GM23248 (cell line): ENCODE results near the gene ARFIP1.

Experiments
- EZH2 ChIP-seq: fragments of 200-600 bp; sonication (generic); IDR thresholded peaks from 2 replicates; pipeline ENCODE4 v1.6.1; 2018; ENCODE audit warnings: antibody characterized with exemption, mild to moderate bottlenecking; ENCODE audit not compliant: insufficient read depth, poor library complexity, severe bottlenecking
- EZH2phosphoT487 ChIP-seq: fragments of 200-600 bp; sonication (generic); IDR thresholded peaks from 2 replicates; pipeline ENCODE4 v1.6.1; 2018; ENCODE audit warnings: antibody characterized with exemption, moderate library complexity, mild to moderate bottlenecking, low read depth; ENCODE audit not compliant: insufficient read depth

DNA sequence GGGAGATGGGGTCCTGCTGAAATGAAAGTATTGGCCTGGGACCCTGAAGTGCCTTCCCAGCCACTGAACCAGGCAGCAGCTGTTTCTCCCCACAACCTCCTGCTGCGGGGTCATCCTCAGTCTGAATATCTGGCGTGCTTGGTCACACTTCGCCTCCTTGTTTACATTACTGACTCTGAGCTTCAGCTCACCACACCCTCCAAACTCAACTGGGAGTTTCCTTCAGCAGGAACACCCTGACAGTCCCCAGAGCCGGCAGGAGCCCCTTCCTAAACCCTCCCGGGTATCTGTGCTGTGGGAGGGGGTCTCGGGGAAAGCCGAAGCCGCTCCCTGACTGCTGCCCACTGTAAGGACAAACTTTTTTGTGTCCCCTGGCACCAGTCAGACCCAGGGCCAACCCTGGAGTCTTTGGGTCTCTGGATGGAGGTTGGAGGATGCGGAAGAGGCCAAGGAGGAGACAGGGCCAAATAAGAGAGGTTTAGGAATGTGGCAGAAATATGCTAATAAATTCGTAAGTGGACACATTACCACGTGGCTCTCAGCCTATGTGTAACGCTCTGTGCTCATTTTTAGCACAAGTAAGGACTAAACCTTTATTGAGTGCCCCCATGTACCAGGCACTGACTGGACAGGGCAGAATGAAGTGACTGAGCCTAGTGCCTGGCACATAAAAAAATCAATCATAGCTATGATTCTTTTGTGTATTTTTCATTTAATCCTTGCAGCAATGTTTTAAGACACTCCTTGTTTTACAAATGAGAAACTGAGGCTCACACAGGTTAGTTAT, 177.1 kb downstream of the ARFIP1 start:
- no peak for TF ChIP-seq EZH2phosphoT487
- TF ChIP-seq EZH2: no peak
